HG03159 (cell line): ENCODE results near the gene OAS3.
"Not testable (repeated sequence)": the region's sequence is repeated elsewhere in the genome, so short reads cannot be mapped to it uniquely, and the experiment has no call there.

ENCODE experiments used
- ATAC-seq: cut with Tn5 transposase; IDR thresholded peaks from one replicate; pipeline ENCODE4 v1.9.1; 2021; ENCODE audit warnings: mild to moderate bottlenecking, moderate library complexity; ENCODE audit not compliant: unreplicated experiment

OAS3 gene

GRCh38 chr12:112937741-112938719, at the start of gene OAS3:
Gene OAS3 (plus strand): TSS chr12:112938474. CDS start chr12:112938531, 57 bp downstream.
- ATAC-seq: peak; percentile 53

- no peak for ATAC-seq
Observed at GRCh38 chr12:112891093-112892024, 46.9 kb upstream of the OAS3 start.

- ATAC-seq: no peak
Observed at GRCh38 chr12:112892856-112893255, 45.4 kb upstream of the OAS3 start.

GRCh38 chr12:112894128-112894527, 44.1 kb upstream of the OAS3 start:
- peak; percentile 61 for ATAC-seq

- ATAC-seq: no peak
Observed at GRCh38 chr12:112898380-112898779, 39.9 kb upstream of the OAS3 start.

- ATAC-seq: no peak
Observed at GRCh38 chr12:112900298-112901145, 37.8 kb upstream of the OAS3 start.

GRCh38 chr12:112901271-112901670, 37.0 kb upstream of the OAS3 start:
- no peak for ATAC-seq

GRCh38 chr12:112904571-112904970, 33.7 kb upstream of the OAS3 start:
- ATAC-seq: no peak

- no peak for ATAC-seq
Observed at GRCh38 chr12:112905451-112906089, 32.7 kb upstream of the OAS3 start.

- peak; percentile 75 for ATAC-seq
Observed at GRCh38 chr12:112906712-112907414, 31.4 kb upstream of the OAS3 start, which contains the start of gene OAS1. Gene OAS1 (plus strand): TSS chr12:112906962. CDS start chr12:112907040, 78 bp downstream.

- ATAC-seq: peak; percentile 46
Observed at GRCh38 chr12:112907415-112908157, 30.7 kb upstream of the OAS3 start.

- no peak for ATAC-seq
Observed at GRCh38 chr12:112908548-112908947, 29.7 kb upstream of the OAS3 start.

GRCh38 chr12:112909693-112910092, 28.6 kb upstream of the OAS3 start:
- no peak for ATAC-seq

GRCh38 chr12:112913038-112913688, 25.1 kb upstream of the OAS3 start:
- no peak for ATAC-seq

GRCh38 chr12:112913888-112914287, 24.4 kb upstream of the OAS3 start:
- ATAC-seq: not testable (repeated sequence)

GRCh38 chr12:112916270-112916669, 22.0 kb upstream of the OAS3 start:
- no peak for ATAC-seq

- no peak for ATAC-seq
Observed at GRCh38 chr12:112919121-112919520, 19.2 kb upstream of the OAS3 start.

GRCh38 chr12:112924986-112925385, 13.3 kb upstream of the OAS3 start:
- ATAC-seq: peak; percentile 89
